ENCODE results near the gene TBC1D9.
A peak's percentile ranks its signal among the peaks of the same experiment; 100 is the strongest.
"Not testable (repeated sequence)": the region's sequence is repeated elsewhere in the genome, so short reads cannot be mapped to it uniquely, and the experiment has no call there.

Gene TBC1D9

GRCh38 chr4:140756319-140757231 lies at the start of gene TBC1D9:
Gene TBC1D9, minus strand, starts transcription at chr4:140756385. Its CDS starts 340 bp downstream, at chr4:140756045.
- DNase-seq (ENCODE audit: low read depth in 4 of 4, low spot score in 1 of 4), result no peak

- no peak for DNase-seq (ENCODE audit: low read depth in 4 of 4, low spot score in 1 of 4)
Measured at GRCh38 chr4:140805293-140805692, 49.1 kb upstream of the TBC1D9 start.

GRCh38 chr4:140802591-140802990 lies 46.4 kb upstream of the TBC1D9 start:
- no peak for DNase-seq (ENCODE audit: low read depth in 4 of 4, low spot score in 1 of 4)

GRCh38 chr4:140800666-140801065 lies 44.5 kb upstream of the TBC1D9 start:
- no peak for DNase-seq (ENCODE audit: low read depth in 4 of 4, low spot score in 1 of 4)

- DNase-seq (ENCODE audit: low read depth in 4 of 4, low spot score in 1 of 4), result no peak
Measured at GRCh38 chr4:140799686-140800225, 43.6 kb upstream of the TBC1D9 start.

GRCh38 chr4:140793291-140793690 lies 37.1 kb upstream of the TBC1D9 start:
- DNase-seq (ENCODE audit: low read depth in 4 of 4, low spot score in 1 of 4), result no peak

GRCh38 chr4:140790765-140791164 lies 34.6 kb upstream of the TBC1D9 start:
- DNase-seq (ENCODE audit: low read depth in 4 of 4, low spot score in 1 of 4), result no peak

GRCh38 chr4:140790171-140790570 lies 34.0 kb upstream of the TBC1D9 start:
- DNase-seq (ENCODE audit: low read depth in 4 of 4, low spot score in 1 of 4), result no peak

GRCh38 chr4:140789759-140790158 lies 33.6 kb upstream of the TBC1D9 start:
- DNase-seq (ENCODE audit: low read depth in 4 of 4, low spot score in 1 of 4), result no peak

GRCh38 chr4:140782787-140783186 lies 26.6 kb upstream of the TBC1D9 start:
- DNase-seq (ENCODE audit: low read depth in 4 of 4, low spot score in 1 of 4), result not testable (repeated sequence)

- no peak for DNase-seq (ENCODE audit: low read depth in 4 of 4, low spot score in 1 of 4)
Measured at GRCh38 chr4:140781596-140781995, 25.4 kb upstream of the TBC1D9 start.

GRCh38 chr4:140777894-140778293 lies 21.7 kb upstream of the TBC1D9 start:
- no peak for DNase-seq (ENCODE audit: low read depth in 4 of 4, low spot score in 1 of 4)

GRCh38 chr4:140777386-140777785 lies 21.2 kb upstream of the TBC1D9 start:
- DNase-seq (ENCODE audit: low read depth in 4 of 4, low spot score in 1 of 4), result no peak

- DNase-seq (ENCODE audit: low read depth in 4 of 4, low spot score in 1 of 4), result no peak
Measured at GRCh38 chr4:140776556-140776955, 20.4 kb upstream of the TBC1D9 start.

GRCh38 chr4:140774956-140775355 lies 18.8 kb upstream of the TBC1D9 start:
- no peak for DNase-seq (ENCODE audit: low read depth in 4 of 4, low spot score in 1 of 4)

GRCh38 chr4:140774510-140774909 lies 18.3 kb upstream of the TBC1D9 start:
- no peak for DNase-seq (ENCODE audit: low read depth in 4 of 4, low spot score in 1 of 4)

GRCh38 chr4:140769209-140769608 lies 13.0 kb upstream of the TBC1D9 start:
- DNase-seq (ENCODE audit: low read depth in 4 of 4, low spot score in 1 of 4), result no peak

GRCh38 chr4:140764785-140765392 lies 8.7 kb upstream of the TBC1D9 start:
- DNase-seq (ENCODE audit: low read depth in 4 of 4, low spot score in 1 of 4), result no peak

GRCh38 chr4:140762202-140762601 lies 6.0 kb upstream of the TBC1D9 start:
- DNase-seq (ENCODE audit: low read depth in 4 of 4, low spot score in 1 of 4), result no peak

GRCh38 chr4:140757232-140757630 lies 1.0 kb upstream of the TBC1D9 start:
- no peak for DNase-seq (ENCODE audit: low read depth in 4 of 4, low spot score in 1 of 4)

- peak in 1 of 4 experiments; percentile 6 for DNase-seq (ENCODE audit: low read depth in 4 of 4, low spot score in 1 of 4)
Measured at GRCh38 chr4:140755774-140756318, 339 bp downstream of the TBC1D9 start.
